Neuronal stem cell (in vitro differentiated cells): ENCODE data around the gene RCC2.

Experiments
- DNase-seq: peaks from one replicate; pipeline ENCODE4 v3.0.0-alpha.2; 2013; ENCODE audit warnings: low spot score
- H2AFZ ChIP-seq: one replicate; pipeline ENCODE4 v1.6.1; 2013; ENCODE audit warnings: mild to moderate bottlenecking, low read length, inconsistent platforms
- H2AK5ac ChIP-seq: 2 replicates; pipeline ENCODE4 v1.6.1; 2013; ENCODE audit warnings: low read depth, mild to moderate bottlenecking, inconsistent platforms, low read length, moderate library complexity, mixed read lengths
- H2BK120ac ChIP-seq: 2 replicates; pipeline ENCODE4 v1.6.1; 2013; ENCODE audit warnings: low read depth, mild to moderate bottlenecking, inconsistent platforms, low read length, moderate library complexity, mixed read lengths
- H2BK12ac ChIP-seq: one replicate; pipeline ENCODE4 v1.6.1; 2013; ENCODE audit warnings: low read length, inconsistent platforms
- H2BK15ac ChIP-seq: 2 replicates; pipeline ENCODE4 v1.6.1; 2013; ENCODE audit warnings: mild to moderate bottlenecking, low read length, inconsistent platforms, mixed read lengths
- H2BK5ac ChIP-seq: one replicate; pipeline ENCODE4 v1.6.1; 2013; ENCODE audit warnings: inconsistent platforms, mild to moderate bottlenecking, low read length, moderate library complexity
- H3K14ac ChIP-seq: one replicate; pipeline ENCODE4 v1.6.1; 2013; ENCODE audit warnings: low read length, inconsistent platforms
- H3K18ac ChIP-seq: 2 replicates; pipeline ENCODE4 v1.6.1; 2013; ENCODE audit warnings: low read length, inconsistent platforms
- H3K23ac ChIP-seq: 2 replicates; pipeline ENCODE4 v1.6.1; 2013; ENCODE audit warnings: low read depth, mild to moderate bottlenecking, mixed read lengths, low read length, inconsistent platforms; ENCODE audit not compliant: poor library complexity
- H3K27ac ChIP-seq: replicated peaks from 3 replicates; pipeline ENCODE4 v1.5.1; 2013; ENCODE audit warnings: low read length, inconsistent platforms
- H3K27me3 ChIP-seq, 3 experiments: 2 replicates each; pipeline ENCODE4 v1.6.1; 2013; ENCODE audit warnings: low read length in 3 of 3, mild to moderate bottlenecking in 2 of 3, inconsistent platforms in 1 of 3, low read depth in 1 of 3, mixed read lengths in 1 of 3, moderate library complexity in 1 of 3; ENCODE audit not compliant: control insufficient read depth in 3 of 3, insufficient read depth in 3 of 3
- H3K36me3 ChIP-seq, 2 donors: replicated peaks in 1 of 2; 2 replicates each; pipeline ENCODE4 v1.6.1; 2013; ENCODE audit warnings: low read length in 2 of 2; ENCODE audit not compliant: control insufficient read depth in 2 of 2, insufficient read depth in 2 of 2
- H3K4ac ChIP-seq: 2 replicates; pipeline ENCODE4 v1.6.1; 2013; ENCODE audit warnings: inconsistent platforms, mild to moderate bottlenecking, low read length, moderate library complexity
- H3K4me1 ChIP-seq, 2 donors: 1 replicate in 1 of 2; 2 replicates in 1 of 2; pipeline ENCODE4 v1.6.1; 2013; ENCODE audit warnings: low read length in 2 of 2, low read depth in 1 of 2; ENCODE audit not compliant: control insufficient read depth in 2 of 2, insufficient read depth in 1 of 2
- H3K4me2 ChIP-seq: one replicate; pipeline ENCODE4 v1.6.1; 2013; ENCODE audit warnings: mild to moderate bottlenecking, low read length, inconsistent platforms; ENCODE audit not compliant: insufficient read depth, poor library complexity, severe bottlenecking
- H3K4me3 ChIP-seq, 2 donors: 2 replicates each; pipeline ENCODE4 v1.5.1; 2013; ENCODE audit warnings: low read length in 2 of 2, mild to moderate bottlenecking in 2 of 2, inconsistent platforms in 1 of 2, moderate library complexity in 1 of 2
- H3K79me1 ChIP-seq: one replicate; pipeline ENCODE4 v1.6.1; 2013; ENCODE audit warnings: low read depth, mild to moderate bottlenecking, inconsistent platforms, low read length, moderate library complexity
- H3K9ac ChIP-seq: one replicate; pipeline ENCODE4 v1.6.1; 2013; ENCODE audit warnings: mild to moderate bottlenecking, low read depth, low read length, inconsistent platforms; ENCODE audit not compliant: poor library complexity
- H3K9me3 ChIP-seq, 2 donors: replicated peaks in 1 of 2; 2 replicates each; pipeline versions ENCODE3 to v1.6.1; 2013; ENCODE audit warnings: low read length in 2 of 2, mild to moderate bottlenecking in 2 of 2, inconsistent platforms in 1 of 2, low read depth in 1 of 2, mixed read lengths in 1 of 2, moderate library complexity in 1 of 2; ENCODE audit not compliant: control insufficient read depth in 2 of 2, insufficient read depth in 1 of 2
- H4K8ac ChIP-seq: one replicate; pipeline ENCODE4 v1.6.1; 2013; ENCODE audit warnings: low read depth, mild to moderate bottlenecking, inconsistent platforms, low read length, moderate library complexity
- H4K91ac ChIP-seq: one replicate; pipeline ENCODE4 v1.6.1; 2013; ENCODE audit warnings: low read length, low read depth, mild to moderate bottlenecking, inconsistent platforms; ENCODE audit not compliant: poor library complexity
- WGBS, 2 donors: extraction: QIAGEN DNeasy Blood & Tissue Kit; methylation state at CpG; one replicate each; pipeline ENCODE4 v1.1.7; 2013; ENCODE audit warnings: missing lambda C conversion rate in 2 of 2, mixed read lengths in 1 of 2; ENCODE audit not compliant: insufficient read length in 2 of 2, insufficient replicate concordance in 1 of 2; ENCODE audit errors: extremely low coverage in 2 of 2; 5-methylcytosine and 5-hydroxymethylcytosine counted together

The RCC2 gene

DNA sequence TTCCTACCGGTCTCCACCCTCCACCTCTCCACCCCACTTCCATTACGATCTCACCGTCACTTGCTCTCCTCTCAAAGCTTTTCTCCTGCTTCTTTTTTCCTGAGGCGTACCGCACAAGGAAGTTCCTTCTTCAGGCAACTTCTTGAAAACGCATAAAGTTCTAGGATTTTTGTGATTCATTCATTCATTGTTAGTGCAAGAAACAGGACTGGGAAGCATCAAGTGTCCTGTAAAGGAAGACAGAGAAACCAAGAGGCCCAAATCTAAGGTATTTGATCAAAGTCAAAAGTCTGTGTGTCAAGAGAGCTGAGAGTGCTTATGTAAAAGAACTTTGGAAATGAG lies 1.3 kb upstream of the RCC2 start:
- Histone ChIP-seq H3K14ac (no peak overlapping the region), H3K9me3 (no peaks in the 10 kb centered on the region), H2AK5ac (no peak overlapping the region), H3K23ac (no peak overlapping the region), H3K36me3 (peaks cover 8 to 9% of the 10 kb centered on the region in 2 donors), H2BK120ac (no peak overlapping the region), H3K4me3 (peak overlapping the region; percentile 43 to 84), H3K18ac (no peak overlapping the region), H2BK12ac (no peak overlapping the region), H2AFZ (peak overlapping the region; percentile 93), H2BK15ac (no peak overlapping the region), H4K8ac (no peak overlapping the region), H3K4ac (no peak overlapping the region), H3K27ac (no peak overlapping the region), H3K4me1 (peaks cover 14 to 22% of the 10 kb centered on the region in 2 donors), H4K91ac (no peak overlapping the region), H3K27me3 (peaks cover 0 to 19% (median 6%) of the 10 kb centered on the region in 3 experiments), H2BK5ac (no peak overlapping the region), H3K9ac (no peak overlapping the region), H3K4me2 (peak overlapping the region; percentile 85), H3K79me1 (peaks cover 7% of the 10 kb centered on the region)
- no peak for DNase-seq
- no CpG with 5 or more reads among the region's 6 CpGs for WGBS, 2 donors

GRCh38 chr1:17440074-17440826 lies 773 bp upstream of the RCC2 start:
- Histone ChIP-seq H2AFZ (peak overlapping the region; percentile 93), H4K8ac (no peak overlapping the region), H3K36me3 (peaks cover 11 to 14% of the 10 kb centered on the region in 2 donors), H3K4me3 (peak overlapping the region; percentile 81 to 84), H3K4ac (no peak overlapping the region), H3K9ac (peak overlapping the region; percentile 82), H2BK5ac (no peak overlapping the region), H2AK5ac (no peak overlapping the region), H3K27ac (no peak overlapping the region), H3K18ac (peak overlapping the region; percentile 97), H3K79me1 (peaks cover 7% of the 10 kb centered on the region), H3K4me1 (peaks cover 14 to 25% of the 10 kb centered on the region in 2 donors), H2BK15ac (peak overlapping the region; percentile 68), H3K9me3 (no peaks in the 10 kb centered on the region), H3K27me3 (peaks cover 0 to 19% (median 6%) of the 10 kb centered on the region in 3 experiments), H2BK120ac (no peak overlapping the region), H4K91ac (no peak overlapping the region), H2BK12ac (no peak overlapping the region), H3K14ac (peak overlapping the region; percentile 10), H3K4me2 (peak overlapping the region; percentile 85), H3K23ac (peak overlapping the region; percentile 51)
- DNase-seq = no peak
- WGBS, 2 donors = no CpG with 5 or more reads among the region's 18 CpGs

DNA sequence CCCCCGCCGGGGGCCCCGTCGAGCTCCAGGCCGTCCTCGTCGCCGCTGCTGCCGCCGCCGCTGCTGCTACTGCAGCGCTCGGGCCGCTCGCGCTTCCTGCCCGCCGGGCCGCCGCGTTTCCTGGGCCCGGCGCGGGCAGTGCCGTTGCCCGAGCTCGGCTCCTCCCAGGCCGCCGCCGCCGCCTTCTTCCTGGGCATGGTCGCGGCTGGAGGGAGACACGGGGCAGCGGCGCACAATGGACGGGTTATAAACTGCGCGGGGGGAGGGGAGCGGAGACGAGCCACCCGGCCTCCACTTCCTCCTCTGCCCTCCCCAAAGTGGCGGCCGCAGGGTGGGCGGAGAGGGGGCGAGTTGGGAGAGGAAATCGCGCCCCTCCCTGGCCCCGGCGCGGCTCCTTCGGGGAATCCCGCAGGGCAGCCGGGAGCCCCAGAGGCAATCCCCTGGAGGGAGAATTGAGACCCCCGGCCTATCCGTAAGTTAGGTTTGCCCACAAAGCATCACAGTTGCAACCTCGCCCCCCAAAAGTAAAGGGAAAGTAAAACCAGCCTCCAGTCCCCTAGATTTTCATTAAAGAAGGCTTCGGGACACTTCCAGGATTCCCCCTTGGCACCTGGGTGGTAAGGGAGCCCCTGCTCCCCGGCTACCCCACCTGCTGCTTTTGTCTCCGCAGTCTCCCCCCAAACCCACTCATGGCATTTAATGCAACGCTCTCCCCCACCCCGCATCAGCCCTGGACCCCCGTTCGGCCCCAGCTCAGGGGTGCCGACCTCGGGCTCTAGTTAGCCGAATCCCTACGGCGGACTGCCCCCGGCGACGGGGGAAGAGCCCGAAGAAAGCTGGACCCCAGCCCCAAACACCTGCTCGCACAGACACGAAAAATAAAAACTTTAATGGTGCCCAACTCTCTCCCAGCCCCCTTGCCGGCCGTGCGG lies 893 bp downstream of the RCC2 start:
- Histone ChIP-seq H2BK120ac (peak overlapping the region; percentile 65), H3K4ac (peak overlapping the region; percentile 95), H3K27ac (peak overlapping the region; percentile 87), H3K4me1 (peaks cover 18 to 27% of the 10 kb centered on the region in 2 donors), H3K27me3 (peaks cover 0 to 19% (median 6%) of the 10 kb centered on the region in 3 experiments), H3K4me2 (peak overlapping the region; percentile 61), H3K14ac (peak overlapping the region; percentile 43), H3K36me3 (peaks cover 22 to 31% of the 10 kb centered on the region in 2 donors), H2AK5ac (peak overlapping the region; percentile 87), H2BK5ac (peak overlapping the region; percentile 98), H4K8ac (no peak overlapping the region), H3K9me3 (no peaks in the 10 kb centered on the region), H3K9ac (peak overlapping the region; percentile 98), H3K23ac (peak overlapping the region; percentile 48), H2BK12ac (no peak overlapping the region), H2AFZ (peak overlapping the region; percentile 82), H3K4me3 (peak overlapping the region; percentile 84 to 95), H3K18ac (peak overlapping the region; percentile 96), H2BK15ac (no peak overlapping the region), H4K91ac (peak overlapping the region; percentile 42), H3K79me1 (peaks cover 12% of the 10 kb centered on the region)
- no CpG with 5 or more reads among the region's 78 CpGs for WGBS, 2 donors
- peak; percentile 40 for DNase-seq
